K562 (cell line): ENCODE data around the gene SLC7A10.

Source experiments
- EZH2 ChIP-seq: IDR thresholded peaks from 2 replicates; pipeline ENCODE4 v1.6.1; 2012; ENCODE audit warnings: low read depth, mild to moderate bottlenecking, inconsistent platforms, low read length, borderline replicate concordance
- HDAC2 ChIP-seq: fragments of 450-650 bp; IDR thresholded peaks from 2 replicates; pipeline ENCODE4 v1.6.1; 2016; ENCODE audit warnings: mild to moderate bottlenecking
- JUND ChIP-seq, 2 experiments: IDR thresholded peaks; 2 replicates in 1 of 2; 3 replicates in 1 of 2; pipeline ENCODE4 v1.6.1; 2011; ENCODE audit warnings: borderline replicate concordance in 2 of 2, low read depth in 2 of 2, low read length in 2 of 2, improper control_type of control experiment in 1 of 2, missing biosample characterization in 1 of 2, missing genetic modification characterization in 1 of 2, missing genetic modification reagents in 1 of 2
- MAFG ChIP-seq: fragments of 450-650 bp; conservative IDR thresholded peaks from 2 replicates; pipeline ENCODE4 v1.6.1; 2016; ENCODE audit warnings: missing genetic modification characterization, missing compliant biosample characterization
- PCBP2 ChIP-seq: fragments of 200-400 bp; formaldehyde crosslinking; IDR thresholded peaks from 2 replicates; pipeline ENCODE4 v1.6.1; 2018; ENCODE audit warnings: low read length, low read depth, mild to moderate bottlenecking, moderate library complexity; ENCODE audit not compliant: poor library complexity, severe bottlenecking
- SMARCE1 ChIP-seq: fragments of 450-650 bp; IDR thresholded peaks from 2 replicates; pipeline ENCODE4 v1.7.1; 2016; ENCODE audit warnings: mild to moderate bottlenecking
- TCF7L2 ChIP-seq: fragments of 150-350 bp; IDR thresholded peaks from 2 replicates; pipeline ENCODE4 v1.6.1; 2016; ENCODE audit warnings: low read depth, mild to moderate bottlenecking, low read length, moderate library complexity
- TOE1 ChIP-seq, 2 experiments: fragments of 450-650 bp in 1 of 2; sonication (generic) in 1 of 2; formaldehyde crosslinking in 1 of 2; IDR thresholded peaks; 2 replicates each; pipeline versions ENCODE4 v1.7.1 to v1.8.0; 2016 to 2022; ENCODE audit warnings: borderline replicate concordance in 2 of 2, mild to moderate bottlenecking in 2 of 2, antibody characterized with exemption in 1 of 2, inconsistent platforms in 1 of 2, low read depth in 1 of 2, missing genetic modification reagents in 1 of 2, moderate library complexity in 1 of 2
- ZFX ChIP-seq: sonication (generic); formaldehyde crosslinking; IDR thresholded peaks from 2 replicates; pipeline ENCODE4 v1.8.0; 2022; ENCODE audit warnings: mild to moderate bottlenecking, missing genetic modification reagents, moderate library complexity

DNA sequence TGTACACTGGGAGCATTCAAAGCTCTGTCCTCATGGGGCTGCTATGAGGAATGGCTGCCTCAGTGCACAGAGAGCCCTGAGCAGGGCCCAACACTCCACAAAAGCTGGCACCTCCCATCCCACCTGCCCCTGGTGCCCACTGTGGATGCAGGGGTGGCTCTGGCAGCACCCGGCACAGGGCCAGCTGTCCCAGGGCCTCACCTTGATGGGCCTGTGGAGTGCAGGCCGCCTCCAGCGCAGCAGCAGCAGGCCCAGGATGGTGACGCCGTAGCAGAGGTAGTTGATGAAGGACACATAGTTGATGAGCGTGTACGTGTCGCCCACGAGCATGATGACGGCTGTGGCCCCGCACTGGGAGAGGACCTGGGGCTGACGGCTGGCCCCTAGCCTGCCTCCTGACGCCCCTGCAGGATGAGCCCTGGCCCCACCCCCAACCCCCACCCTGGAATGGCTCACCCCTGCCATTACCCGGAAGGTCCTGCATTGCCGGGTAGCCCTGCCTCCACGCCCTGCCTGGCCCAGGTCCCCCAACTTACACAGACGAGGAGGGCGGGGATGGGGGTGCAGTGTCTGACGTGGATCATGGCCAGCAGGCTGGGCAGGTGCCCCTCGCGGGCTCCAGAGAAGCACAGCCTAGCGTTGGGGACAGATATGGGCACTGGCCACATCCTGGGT lies 15.2 kb downstream of the SLC7A10 start:
- TF ChIP-seq SMARCE1 = no peak
- TF ChIP-seq MAFG (tag) = no peak
- no peak for TF ChIP-seq EZH2
- no peak for TF ChIP-seq PCBP2
- no peak for TF ChIP-seq TCF7L2
- no peak for TF ChIP-seq TOE1 (IDR thresholded peaks at IDR 0.05; ENCODE audit: borderline replicate concordance)
- no peak for TF ChIP-seq TOE1 (CRISPR knock-in tag; IDR thresholded peaks at IDR 0.05; ENCODE audit: borderline replicate concordance, low read depth)
- TF ChIP-seq ZFX (CRISPR knock-in tag) = no peak
- TF ChIP-seq HDAC2 = no peak
- TF ChIP-seq JUND (IDR thresholded peaks at IDR 0.05; ENCODE audit: borderline replicate concordance, low read depth, low read length) = no peak
- TF ChIP-seq JUND (tag; IDR thresholded peaks at IDR 0.05; ENCODE audit: borderline replicate concordance, low read depth, low read length) = no peak
